Mesendoderm (in vitro differentiated cells): ENCODE data around the gene CYP2U1.
"Not testable (repeated sequence)": the region's sequence is repeated elsewhere in the genome, so short reads cannot be mapped to it uniquely, and the experiment has no call there.

Experiments
- DNase-seq: peaks from one replicate; pipeline ENCODE4 v3.0.0; 2013
- H2AK5ac ChIP-seq: 2 replicates; pipeline ENCODE4 v1.6.1; 2013; ENCODE audit warnings: low read length, inconsistent platforms
- H2BK120ac ChIP-seq: 2 replicates; pipeline ENCODE4 v1.6.1; 2013; ENCODE audit warnings: low read depth, mild to moderate bottlenecking, low read length, moderate library complexity, mixed read lengths
- H2BK15ac ChIP-seq: replicated peaks from 2 replicates; pipeline ENCODE4 v1.6.1; 2013; ENCODE audit warnings: low read depth, mild to moderate bottlenecking, moderate library complexity
- H2BK5ac ChIP-seq: 2 replicates; pipeline ENCODE4 v1.6.1; 2013; ENCODE audit warnings: low read length, inconsistent platforms
- H3K18ac ChIP-seq: 2 replicates; pipeline ENCODE4 v1.6.1; 2013; ENCODE audit warnings: mild to moderate bottlenecking, low read length, mixed read lengths
- H3K23ac ChIP-seq: one replicate; pipeline ENCODE4 v1.6.1; 2013; ENCODE audit warnings: low read length
- H3K27ac ChIP-seq: 2 replicates; pipeline ENCODE4 v1.5.1; 2013; ENCODE audit warnings: low read depth, mild to moderate bottlenecking, inconsistent platforms, low read length, moderate library complexity
- H3K27me3 ChIP-seq: 2 replicates; pipeline ENCODE4 v1.6.1; 2013; ENCODE audit warnings: low read length, control low read depth, mild to moderate bottlenecking, inconsistent platforms; ENCODE audit not compliant: insufficient read depth, poor library complexity
- H3K36me3 ChIP-seq: 2 replicates; pipeline ENCODE4 v1.6.1; 2013; ENCODE audit warnings: low read length, inconsistent platforms; ENCODE audit not compliant: control insufficient read depth, insufficient read depth
- H3K4ac ChIP-seq: one replicate; pipeline ENCODE4 v1.6.1; 2013; ENCODE audit warnings: low read depth, mild to moderate bottlenecking, low read length, moderate library complexity
- H3K4me1 ChIP-seq: 2 replicates; pipeline ENCODE4 v1.6.1; 2013; ENCODE audit warnings: low read depth, low read length, inconsistent platforms; ENCODE audit not compliant: control insufficient read depth
- H3K4me2 ChIP-seq: 2 replicates; pipeline ENCODE4 v1.6.1; 2013; ENCODE audit warnings: low read length
- H3K4me3 ChIP-seq: 2 replicates; pipeline ENCODE4 v1.5.1; 2013; ENCODE audit warnings: mild to moderate bottlenecking, low read length
- H3K56ac ChIP-seq: one replicate; pipeline ENCODE4 v1.6.1; 2013; ENCODE audit warnings: low read length
- H3K79me1 ChIP-seq: 2 replicates; pipeline ENCODE4 v1.6.1; 2013; ENCODE audit warnings: low read length, inconsistent platforms
- H3K79me2 ChIP-seq: 2 replicates; pipeline ENCODE4 v1.6.1; 2013; ENCODE audit warnings: mild to moderate bottlenecking, low read length; ENCODE audit not compliant: control insufficient read depth, insufficient read depth
- H3K9ac ChIP-seq: 2 replicates; pipeline ENCODE4 v1.6.1; 2013; ENCODE audit warnings: low read length, inconsistent platforms
- H4K5ac ChIP-seq: one replicate; pipeline ENCODE4 v1.6.1; 2013; ENCODE audit warnings: low read length
- H4K8ac ChIP-seq: one replicate; pipeline ENCODE4 v1.6.1; 2013; ENCODE audit warnings: low read depth, mild to moderate bottlenecking, control low read depth, low read length, moderate library complexity
- WGBS: extraction: QIAGEN DNeasy Blood & Tissue Kit; methylation state at CpG from one replicate; pipeline ENCODE4 v1.1.7; 2013; ENCODE audit warnings: low lambda C conversion rate, missing lambda C conversion rate; ENCODE audit not compliant: insufficient coverage; ENCODE audit errors: extremely low coverage; 5-methylcytosine and 5-hydroxymethylcytosine counted together

The CYP2U1 gene

GRCh38 chr4:107966903-107967302 lies 35.6 kb downstream of the CYP2U1 start:
- H3K18ac ChIP-seq = no peak overlapping the region
- no peak overlapping the region for H3K23ac ChIP-seq
- WGBS = no CpG with 5 or more reads among the region's 4 CpGs
- no peak overlapping the region for H4K5ac ChIP-seq
- H3K79me2 ChIP-seq = no peaks in the 10 kb centered on the region
- no peak overlapping the region for H3K4me2 ChIP-seq
- no peak overlapping the region for H3K56ac ChIP-seq
- H2BK5ac ChIP-seq = no peak overlapping the region
- no peak for DNase-seq
- no peak overlapping the region for H2BK120ac ChIP-seq
- no peak overlapping the region for H2BK15ac ChIP-seq
- H2AK5ac ChIP-seq = no peak overlapping the region
- H3K36me3 ChIP-seq = no peaks in the 10 kb centered on the region
- H4K8ac ChIP-seq = no peak overlapping the region
- H3K4ac ChIP-seq = no peak overlapping the region
- H3K4me1 ChIP-seq = no peaks in the 10 kb centered on the region
- H3K27me3 ChIP-seq = no peaks in the 10 kb centered on the region
- no peak overlapping the region for H3K9ac ChIP-seq
- H3K27ac ChIP-seq = no peak overlapping the region
- H3K79me1 ChIP-seq = no peaks in the 10 kb centered on the region
- H3K4me3 ChIP-seq = no peak overlapping the region

DNA sequence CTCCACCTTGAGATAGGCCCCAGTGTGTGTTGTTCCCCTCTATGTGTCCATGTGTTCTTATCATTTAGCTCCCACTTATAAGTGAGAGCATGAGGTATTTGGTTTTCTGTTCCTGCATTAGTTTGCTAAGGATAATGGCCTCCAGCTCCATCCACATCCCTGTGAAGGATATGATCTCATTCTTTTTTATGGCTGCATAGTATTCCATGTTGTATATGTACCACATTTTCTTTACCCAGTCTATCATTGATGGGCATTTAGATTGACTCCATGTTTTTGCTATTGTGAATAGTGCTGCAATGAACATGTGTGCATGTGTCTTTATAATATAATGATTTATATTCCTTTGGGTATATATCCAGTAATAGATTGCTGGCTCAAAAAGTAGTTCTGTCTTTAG lies 36.2 kb downstream of the CYP2U1 start:
- H3K27ac ChIP-seq, H3K27me3 ChIP-seq, H3K79me1 ChIP-seq, H3K56ac ChIP-seq, H3K36me3 ChIP-seq, DNase-seq, H3K9ac ChIP-seq, H3K4me1 ChIP-seq, H2BK15ac ChIP-seq, H4K8ac ChIP-seq, H2BK120ac ChIP-seq, H3K79me2 ChIP-seq, H3K18ac ChIP-seq, H3K4me2 ChIP-seq, H3K4ac ChIP-seq, H2AK5ac ChIP-seq, H4K5ac ChIP-seq, H3K23ac ChIP-seq, H2BK5ac ChIP-seq, H3K4me3 ChIP-seq: not testable (repeated sequence)

DNA sequence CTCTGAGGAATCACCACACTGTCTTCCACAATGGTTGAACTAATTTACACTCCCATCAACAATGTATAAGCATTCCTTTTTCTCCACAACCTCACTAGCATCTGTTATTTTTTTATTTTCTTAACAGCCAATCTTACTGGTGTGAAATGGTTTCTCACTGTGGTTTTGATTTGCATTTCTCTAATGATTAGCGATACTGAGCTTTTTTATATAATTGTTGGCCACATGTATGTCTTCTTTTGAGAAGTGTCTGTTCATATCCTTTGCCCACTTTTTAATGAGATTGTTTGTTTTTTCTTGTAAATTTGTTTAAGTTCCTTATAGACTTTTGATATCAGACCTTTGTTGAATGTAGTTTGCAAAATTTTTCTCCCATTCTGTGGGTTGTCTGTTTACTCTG lies 36.6 kb downstream of the CYP2U1 start:
- WGBS = no CpG with 5 or more reads among the region's 1 CpG
- not testable (repeated sequence) for H4K8ac ChIP-seq, H2BK5ac ChIP-seq, H3K79me1 ChIP-seq, H3K9ac ChIP-seq, H3K27ac ChIP-seq, H3K56ac ChIP-seq, H3K36me3 ChIP-seq, H3K4me2 ChIP-seq, H3K79me2 ChIP-seq, H2BK120ac ChIP-seq, H3K4me3 ChIP-seq, H3K18ac ChIP-seq, H3K27me3 ChIP-seq, H2AK5ac ChIP-seq, H3K4me1 ChIP-seq, H3K23ac ChIP-seq, H3K4ac ChIP-seq, H2BK15ac ChIP-seq, H4K5ac ChIP-seq, DNase-seq

DNA sequence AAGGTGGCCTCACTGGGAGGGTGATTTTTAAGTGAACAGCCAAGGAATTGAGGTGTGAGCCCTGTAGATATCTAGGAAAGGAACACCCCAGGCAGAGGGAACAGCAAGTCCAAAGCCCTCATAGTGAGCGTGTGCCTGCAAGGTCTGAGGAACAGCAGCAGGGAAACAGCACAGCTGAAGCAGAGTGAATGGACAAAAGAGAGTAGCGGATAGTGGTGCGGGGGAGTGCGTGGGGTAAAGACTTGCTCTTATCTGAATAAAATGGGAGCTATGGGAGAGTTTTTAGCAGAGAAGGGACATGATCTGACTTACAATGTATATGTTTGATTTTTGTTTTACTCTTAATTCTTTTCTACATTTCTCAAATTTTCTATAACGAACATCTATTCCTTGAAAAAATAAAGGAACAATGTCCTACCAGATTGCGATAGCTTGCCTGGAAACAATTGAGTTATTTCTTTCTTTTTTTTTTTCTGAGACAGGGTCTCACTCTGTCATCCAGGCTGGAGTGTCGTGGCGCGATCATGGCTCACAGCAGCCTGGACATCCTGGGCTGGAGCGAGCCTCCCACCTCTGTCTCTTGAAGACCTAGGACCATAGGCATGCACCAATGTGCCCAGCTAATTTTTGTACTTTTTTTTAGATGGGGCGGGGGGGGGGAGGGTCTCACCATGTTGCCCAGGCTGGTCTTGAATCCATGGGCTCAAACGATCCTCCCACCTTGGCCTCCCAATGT lies 38.9 kb downstream of the CYP2U1 start:
- Histone ChIP-seq H3K36me3 (no peaks in the 10 kb centered on the region), H4K5ac (no peak overlapping the region), H3K4me3 (no peak overlapping the region), H3K9ac (no peak overlapping the region), H3K4me2 (no peak overlapping the region), H3K23ac (no peak overlapping the region), H2BK5ac (no peak overlapping the region), H3K27me3 (no peaks in the 10 kb centered on the region), H3K79me2 (no peaks in the 10 kb centered on the region), H2AK5ac (no peak overlapping the region), H3K18ac (no peak overlapping the region), H3K79me1 (no peaks in the 10 kb centered on the region), H3K4me1 (no peaks in the 10 kb centered on the region), H3K4ac (no peak overlapping the region), H3K56ac (no peak overlapping the region), H2BK120ac (no peak overlapping the region), H4K8ac (no peak overlapping the region), H2BK15ac (no peak overlapping the region), H3K27ac (no peak overlapping the region)
- DNase-seq = no peak
- WGBS = no CpG with 5 or more reads among the region's 12 CpGs

DNA sequence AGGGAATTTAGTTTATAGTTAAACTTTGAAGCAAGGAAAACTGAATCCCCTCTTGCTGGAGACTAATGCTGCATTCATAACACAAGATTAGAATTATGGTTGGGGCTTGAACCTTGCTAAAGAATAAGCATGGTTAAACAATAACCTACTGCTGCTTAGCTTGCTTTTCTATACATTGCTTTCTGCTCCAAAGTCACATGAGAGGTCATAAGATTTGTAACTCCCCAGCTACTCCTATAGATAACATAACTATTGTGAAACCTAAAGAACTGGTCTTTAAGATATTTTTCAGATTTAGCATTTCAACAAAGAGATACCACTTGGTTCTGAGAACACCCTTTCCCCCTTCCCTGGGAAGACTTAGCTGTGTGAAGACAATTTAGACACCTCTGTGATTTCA lies 41.3 kb downstream of the CYP2U1 start:
- Histone ChIP-seq H3K4me2 (no peak overlapping the region), H3K79me1 (no peaks in the 10 kb centered on the region), H3K27ac (no peak overlapping the region), H3K18ac (no peak overlapping the region), H2AK5ac (no peak overlapping the region), H3K56ac (no peak overlapping the region), H3K4me1 (no peaks in the 10 kb centered on the region), H2BK15ac (no peak overlapping the region), H3K23ac (no peak overlapping the region), H3K36me3 (no peaks in the 10 kb centered on the region), H2BK120ac (no peak overlapping the region), H2BK5ac (no peak overlapping the region), H3K4ac (no peak overlapping the region), H3K9ac (no peak overlapping the region), H3K79me2 (no peaks in the 10 kb centered on the region), H3K27me3 (no peaks in the 10 kb centered on the region), H3K4me3 (no peak overlapping the region), H4K5ac (no peak overlapping the region), H4K8ac (no peak overlapping the region)
- DNase-seq = no peak

DNA sequence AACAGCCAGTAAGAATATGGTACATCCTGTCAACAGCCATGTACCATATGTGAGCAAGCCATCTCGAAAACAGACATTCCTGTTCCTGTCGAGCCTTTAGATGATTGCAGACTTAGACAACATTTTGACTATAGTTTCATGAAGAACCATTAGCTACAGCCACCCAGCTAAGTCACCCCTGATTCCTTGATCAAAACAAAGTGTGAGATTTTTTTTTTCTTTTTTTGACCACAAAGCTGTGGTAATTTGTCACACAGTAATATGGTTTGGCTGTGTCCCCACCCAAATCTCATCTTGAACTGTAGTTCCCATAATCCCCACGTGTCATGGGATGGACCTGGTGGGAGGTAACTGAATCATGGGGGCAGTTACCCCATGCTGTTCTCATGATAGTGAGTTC lies 43.2 kb downstream of the CYP2U1 start:
- no peak overlapping the region for H3K56ac ChIP-seq
- no peaks in the 10 kb centered on the region for H3K79me1 ChIP-seq
- H3K4me2 ChIP-seq = no peak overlapping the region
- no peaks in the 10 kb centered on the region for H3K36me3 ChIP-seq
- no peaks in the 10 kb centered on the region for H3K4me1 ChIP-seq
- H3K79me2 ChIP-seq = no peaks in the 10 kb centered on the region
- WGBS = no CpG with 5 or more reads among the region's 3 CpGs
- no peak overlapping the region for H2BK15ac ChIP-seq
- no peak overlapping the region for H3K23ac ChIP-seq
- H3K27me3 ChIP-seq = no peaks in the 10 kb centered on the region
- H4K5ac ChIP-seq = no peak overlapping the region
- no peak overlapping the region for H3K27ac ChIP-seq
- H2BK5ac ChIP-seq = no peak overlapping the region
- no peak overlapping the region for H2AK5ac ChIP-seq
- no peak overlapping the region for H3K9ac ChIP-seq
- no peak overlapping the region for H3K4ac ChIP-seq
- no peak overlapping the region for H3K18ac ChIP-seq
- no peak overlapping the region for H3K4me3 ChIP-seq
- no peak for DNase-seq
- no peak overlapping the region for H4K8ac ChIP-seq
- H2BK120ac ChIP-seq = no peak overlapping the region
